Left renal pelvis (tissue), 4 donors: ENCODE measurements around the gene GPR152. TPM values are rescaled to one million over a fixed set of nuclear protein-coding genes. Genes with fewer than 3 reads are reported as not detected.

ENCODE experiments used
- DNase-seq, 4 donors: peaks; one replicate each; pipeline ENCODE4 v3.0.0-alpha.2; 2013; ENCODE audit warnings: low read depth in 4 of 4, low spot score in 3 of 4
- polyA plus RNA-seq, 4 donors: library from polyadenylated mRNA; unstranded; fragments of 120-200 nt; gene quantifications; one replicate each; pipeline ENCODE4 v1.2.1, GENCODE V29; 2013; ENCODE audit not compliant: insufficient read length in 4 of 4

The GPR152 gene
- polyA plus RNA-seq, 4 donors: not detected

- peak in 3 of 4 donors; percentile 64 to 83 (median 81) for DNase-seq
Measured at GRCh38 chr11:67401495-67402191, 50.9 kb downstream of the GPR152 start, which contains the start of gene PPP1CA. TSS of gene PPP1CA (minus strand) at chr11:67401858. CDS start at chr11:67401782, 76 bp downstream.

Other genes starting within 250 kb of the GPR152 start
- gene GRK2, start 186.3 kb downstream of the GPR152 start, polyA plus RNA-seq: 10 to 100 TPM; 43.3 to 66.4 (median 47.0) TPM
- 10 to 100 TPM; 20.2 to 60.0 (median 30.1) TPM for gene ANKRD13D, start 163.4 kb downstream of the GPR152 start, polyA plus RNA-seq
- 10 to 100 TPM; 16.6 to 37.2 (median 24.5) TPM for gene SSH3, start 149.2 kb downstream of the GPR152 start, polyA plus RNA-seq
- gene POLD4, start 99.2 kb downstream of the GPR152 start, polyA plus RNA-seq: 10 to 100 TPM; 18.5 to 36.3 (median 22.3) TPM
- 10 to 100 TPM in 1 of 4 donors, 1 to 10 TPM in 3; 5.4 to 12.9 (median 7.0) TPM for gene CLCF1, start 79.1 kb downstream of the GPR152 start, polyA plus RNA-seq
- gene RAD9A, start 60.7 kb downstream of the GPR152 start, polyA plus RNA-seq: 10 to 100 TPM; 16.6 to 37.5 (median 19.1) TPM
- 100 to 1,000 TPM in 3 of 4 donors, 10 to 100 TPM in 1; 77.6 to 177 (median 146) TPM for gene PPP1CA, start 50.9 kb downstream of the GPR152 start, polyA plus RNA-seq
- gene TBC1D10C, start 48.6 kb downstream of the GPR152 start, polyA plus RNA-seq: 10 to 100 TPM in 1 of 4 donors, 1 to 10 TPM in 3; 2.5 to 11.7 (median 4.4) TPM
- gene CARNS1, start 37.1 kb downstream of the GPR152 start, polyA plus RNA-seq: 1 to 10 TPM; 1.1 to 4.4 (median 1.8) TPM
- gene RPS6KB2, start 24.2 kb downstream of the GPR152 start, polyA plus RNA-seq: 10 to 100 TPM; 37.4 to 46.7 (median 41.7) TPM
- gene PTPRCAP, start 15.0 kb downstream of the GPR152 start, polyA plus RNA-seq: 1 to 10 TPM in 3 of 4 donors, under 1 TPM in 1; 0.86 to 2.4 (median 2.0) TPM
- 10 to 100 TPM; 43.9 to 82.9 (median 59.9) TPM for gene CORO1B, start 9.3 kb downstream of the GPR152 start, polyA plus RNA-seq
- under 1 TPM; 0.54 to 0.75 (median 0.64) TPM for gene CABP4, start 2.6 kb upstream of the GPR152 start, polyA plus RNA-seq
- gene TMEM134, start 16.5 kb upstream of the GPR152 start, polyA plus RNA-seq: 10 to 100 TPM; 32.4 to 73.8 (median 42.1) TPM
- gene AIP, start 30.3 kb upstream of the GPR152 start, polyA plus RNA-seq: 10 to 100 TPM; 52.7 to 69.0 (median 65.4) TPM
- 10 to 100 TPM; 26.9 to 38.6 (median 33.7) TPM for gene PITPNM1, start 52.6 kb upstream of the GPR152 start, polyA plus RNA-seq
- gene CDK2AP2, start 55.4 kb upstream of the GPR152 start, polyA plus RNA-seq: 10 to 100 TPM; 28.4 to 60.1 (median 44.1) TPM
- under 1 TPM in 2 of 4 donors, not detected in 2; 0.29 to 0.39 TPM for gene CABP2, start 70.7 kb upstream of the GPR152 start, polyA plus RNA-seq
- 100 to 1,000 TPM; 560 to 818 (median 731) TPM for gene GSTP1, start 131.1 kb upstream of the GPR152 start, polyA plus RNA-seq
- 100 to 1,000 TPM; 122 to 271 (median 155) TPM for gene NDUFV1, start 154.2 kb upstream of the GPR152 start, polyA plus RNA-seq
- 10 to 100 TPM in 1 of 4 donors, 1 to 10 TPM in 3; 3.6 to 10.1 (median 4.1) TPM for gene NUDT8, start 177.2 kb upstream of the GPR152 start, polyA plus RNA-seq
- not detected for gene TBX10, start 187.0 kb upstream of the GPR152 start, polyA plus RNA-seq
- gene ACY3, start 198.0 kb upstream of the GPR152 start, polyA plus RNA-seq: 10 to 100 TPM in 3 of 4 donors, 1 to 10 TPM in 1; 1.0 to 26.6 (median 20.6) TPM
- 1 to 10 TPM in 3 of 4 donors, under 1 TPM in 1; 0.05 to 4.2 (median 2.6) TPM for gene ALDH3B2, start 221.9 kb upstream of the GPR152 start, polyA plus RNA-seq